CD4-positive, alpha-beta T cell treated with Interferon gamma for 1 hour (primary cell): ENCODE results near the gene LGMN.

ENCODE experiments used
- DNase-seq: peaks from one replicate; pipeline ENCODE4 v3.0.0-alpha.2; 2020

The LGMN gene

DNA sequence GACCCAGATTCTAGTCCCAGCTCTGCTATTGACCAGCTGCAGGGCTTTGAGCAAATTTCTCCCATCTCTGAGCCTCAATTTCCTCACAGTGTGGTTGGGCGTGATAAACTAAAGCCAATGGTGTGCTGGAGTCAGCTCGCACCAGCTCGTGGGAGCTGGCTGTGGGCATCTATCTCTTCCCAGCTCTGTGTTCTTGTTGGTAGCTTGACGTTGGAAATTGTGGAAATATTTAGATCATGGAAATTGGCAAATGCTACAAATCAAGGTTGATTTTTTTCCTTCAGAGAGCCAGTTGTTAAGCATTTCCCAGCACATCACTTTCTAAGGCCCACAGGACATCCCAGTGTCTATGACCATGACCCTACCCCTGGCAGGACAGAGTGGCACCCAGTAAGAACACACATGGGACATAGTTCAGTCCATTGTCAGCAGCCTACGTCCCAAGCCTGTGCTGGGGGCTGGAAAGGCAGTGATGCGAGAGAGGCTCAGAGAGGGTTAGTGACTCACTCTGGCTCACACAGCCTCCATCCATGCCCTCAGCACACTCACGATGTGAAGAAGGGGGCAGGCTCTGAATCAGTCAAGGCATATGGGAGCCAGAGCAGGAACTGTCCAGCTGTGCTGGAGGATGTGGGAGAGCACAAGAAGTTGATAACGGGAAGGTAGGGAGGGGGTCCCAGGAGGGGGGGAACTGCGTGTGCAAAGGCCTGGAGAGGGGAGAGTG lies 77.6 kb downstream of the LGMN start:
- DNase-seq = no peak

DNA sequence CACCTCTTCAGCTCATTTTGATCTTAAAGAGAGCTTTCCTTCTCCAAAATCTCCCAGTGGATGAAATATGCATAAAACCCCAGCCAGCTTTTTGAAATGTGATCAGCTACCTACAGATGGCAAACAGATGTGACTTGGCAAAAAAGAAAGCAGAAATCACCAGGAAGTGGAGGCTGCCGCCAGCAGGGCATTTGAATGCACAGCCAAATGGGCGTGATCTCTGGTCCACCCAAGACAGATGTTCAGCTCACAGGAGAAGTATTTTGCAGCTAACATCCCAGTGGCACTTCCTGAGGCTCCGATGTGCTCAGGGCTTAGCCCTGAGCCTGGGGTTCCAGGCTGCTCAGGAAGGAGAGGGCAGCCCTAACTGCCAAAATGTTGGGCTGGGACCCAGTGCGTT lies 78.3 kb downstream of the LGMN start:
- DNase-seq = no peak

- no peak for DNase-seq
These were observed 80.0 kb downstream of the LGMN start for GRCh38 chr14:92668276-92668973.

- DNase-seq = no peak
These were observed 82.2 kb downstream of the LGMN start for GRCh38 chr14:92666251-92666650.

DNA sequence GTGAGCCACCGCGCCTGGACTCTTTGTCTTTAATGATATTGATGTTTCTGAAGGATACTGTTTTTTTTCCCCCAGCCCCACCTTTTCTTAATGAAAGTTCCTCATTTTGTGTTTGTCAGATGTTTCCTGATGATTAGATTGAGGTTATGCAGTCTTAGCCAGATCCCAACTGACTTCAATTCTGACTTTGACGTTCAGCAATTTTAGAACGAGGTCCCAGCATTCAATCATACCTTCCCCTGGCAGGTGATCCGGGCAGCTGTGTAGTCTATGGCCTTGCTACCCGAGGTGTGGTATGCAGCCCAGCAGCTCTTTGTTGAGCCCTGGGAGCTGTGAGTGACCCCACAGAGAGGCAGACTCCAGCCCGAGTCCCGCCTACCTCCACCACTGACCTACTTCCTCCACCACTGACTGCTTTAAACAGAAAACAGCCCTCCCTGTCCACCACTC lies 82.7 kb downstream of the LGMN start:
- DNase-seq = no peak

GRCh38 chr14:92663049-92663448 lies 85.4 kb downstream of the LGMN start:
- no peak for DNase-seq

GRCh38 chr14:92660571-92660970 lies 87.9 kb downstream of the LGMN start:
- DNase-seq = no peak

- peak; percentile 60 for DNase-seq
These were observed 88.5 kb downstream of the LGMN start for GRCh38 chr14:92659765-92660561.

DNA sequence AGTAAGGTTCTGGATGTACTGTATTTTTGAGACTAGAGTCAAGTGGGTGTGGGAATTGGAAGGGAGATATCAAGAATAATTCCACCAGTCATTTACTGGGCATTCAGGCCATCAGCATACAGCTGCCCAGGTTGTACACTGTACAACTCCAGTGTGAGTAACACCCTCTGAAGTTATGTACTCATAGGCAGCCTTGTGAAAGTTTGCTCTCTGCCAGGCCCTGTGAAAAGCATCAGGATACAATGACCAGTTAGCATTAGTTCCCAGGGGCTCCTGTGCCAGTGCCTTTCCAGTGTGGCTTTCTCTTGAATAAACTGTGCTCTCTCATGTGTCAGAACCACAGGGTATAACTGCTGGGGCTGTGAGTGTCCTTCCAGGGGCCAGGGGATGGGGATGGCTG lies 89.7 kb downstream of the LGMN start:
- no peak for DNase-seq

DNA sequence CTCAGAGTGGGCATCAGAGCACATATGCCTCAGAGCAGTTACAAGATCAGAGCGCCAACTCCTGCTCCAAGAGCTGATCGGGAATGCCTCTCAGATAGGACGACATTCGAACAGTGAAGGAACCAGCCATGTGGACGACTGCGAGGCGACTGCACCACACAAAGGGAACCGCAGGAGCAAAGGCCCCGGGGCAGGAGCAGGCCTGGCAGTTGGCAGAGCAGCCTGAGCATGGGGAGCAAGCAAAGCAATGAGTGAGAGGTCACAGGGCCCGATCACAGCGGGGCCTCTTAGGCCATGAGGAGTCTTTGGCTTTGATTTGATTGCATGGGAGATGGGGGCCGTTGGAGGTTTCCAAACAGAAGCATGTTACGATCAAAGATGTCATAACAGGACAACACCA lies 90.3 kb downstream of the LGMN start:
- DNase-seq = no peak

DNA sequence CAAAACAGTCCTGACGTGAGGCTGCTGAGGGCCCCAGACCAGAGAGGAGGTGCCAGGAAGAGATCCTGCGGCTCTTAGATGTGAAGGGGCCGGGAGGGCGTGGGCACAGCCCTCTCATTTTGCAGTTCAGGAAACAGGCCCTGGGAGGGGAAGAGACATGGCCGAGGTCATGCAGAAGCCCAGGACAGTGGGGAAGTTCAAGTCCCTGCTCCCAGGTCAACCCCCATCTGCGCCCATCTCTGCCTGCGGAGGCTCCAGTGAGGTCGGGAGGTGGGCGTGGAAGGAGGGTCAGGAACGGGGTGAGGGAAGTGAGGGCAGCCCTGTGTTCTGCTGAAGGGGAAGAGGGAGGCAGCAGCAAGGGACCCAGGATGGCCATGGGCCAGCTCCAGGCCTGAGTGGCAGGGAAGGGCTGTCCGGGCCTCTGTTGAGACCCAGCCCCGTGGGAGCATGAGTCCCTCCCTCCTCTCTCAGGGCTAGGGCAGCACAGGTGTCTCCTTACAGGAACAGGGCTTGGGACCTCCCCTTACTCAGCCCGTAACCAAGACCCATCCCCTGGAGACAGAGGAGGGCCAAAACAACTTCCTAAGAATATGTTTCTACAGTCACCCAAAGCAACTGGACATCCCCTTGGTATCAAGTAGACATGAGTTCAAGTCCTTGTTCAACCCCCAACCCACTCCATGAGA lies 90.8 kb downstream of the LGMN start:
- peak; percentile 52 for DNase-seq

GRCh38 chr14:92656306-92657081 lies 91.9 kb downstream of the LGMN start:
- DNase-seq = no peak

- DNase-seq = no peak
These were observed 92.8 kb downstream of the LGMN start for GRCh38 chr14:92655419-92656201.

DNA sequence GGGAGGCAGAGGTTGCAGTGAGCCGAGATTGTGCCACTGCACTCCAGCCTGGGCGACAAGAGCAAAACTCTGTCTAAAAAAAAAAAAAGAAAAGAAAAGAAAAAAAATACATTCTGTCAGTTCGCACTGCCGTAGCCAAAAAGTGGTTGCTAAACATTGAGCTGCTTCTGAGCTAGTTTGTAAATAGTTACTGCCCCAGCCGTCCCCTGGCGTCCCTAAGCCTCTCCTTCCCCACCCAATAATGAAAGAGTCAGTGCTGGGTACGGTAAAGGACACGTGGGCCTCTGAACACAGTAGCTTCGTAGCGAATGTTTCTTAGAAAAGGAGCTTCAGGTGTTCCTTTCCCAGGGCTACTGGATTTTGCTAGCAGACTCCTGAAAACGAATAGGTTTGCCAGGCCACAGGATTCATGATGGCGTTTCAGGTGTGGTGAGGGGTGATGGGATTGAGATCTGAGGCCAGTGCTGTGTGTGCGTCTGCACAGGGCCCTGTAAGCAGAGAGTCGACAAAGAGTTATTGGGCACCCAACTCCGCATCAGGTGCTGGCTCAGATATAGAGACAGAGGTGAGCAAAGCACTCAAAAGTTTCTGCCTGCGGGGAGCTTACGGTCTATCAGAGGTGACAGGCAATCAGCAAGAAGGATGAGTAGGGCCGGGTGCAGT lies 94.1 kb downstream of the LGMN start:
- no peak for DNase-seq
